Activated CD8-positive, alpha-beta T cell treated with anti-CD3 and anti-CD28 coated beads for 36 hours (primary cell): Measurements from ENCODE around the gene SELENOV. TPM values are rescaled to one million over a fixed set of nuclear protein-coding genes. Genes with fewer than 3 reads are reported as not detected.
A peak's percentile ranks its signal among the peaks of the same experiment; 100 is the strongest.

Experiments used
- ATAC-seq: fragments of 200-7000 bp; cut with Tn5 transposase; one replicate; pipeline ENCODE4 v1.10.0; 2021; ENCODE audit warnings: mild to moderate bottlenecking, moderate library complexity
- CTCF ChIA-PET: fragments of 350-600 bp; sonication (Branson Sonifier 250); formaldehyde crosslinking; loops from one replicate; lab custom pipeline; 2021; ENCODE audit warnings: antibody characterized with exemption; lab: Charles Lee
- POLR2A ChIA-PET: fragments of 350-600 bp; sonication (Branson Sonifier 250); formaldehyde crosslinking; loops from one replicate; lab custom pipeline; 2021; ENCODE audit warnings: antibody characterized with exemption; lab: Charles Lee
- DNase-seq: peaks from one replicate; pipeline ENCODE4 v3.0.0-alpha.2; 2020
- H3K27ac Mint-ChIP-seq: one replicate; pipeline ENCODE4 v1.8.0; 2021; ENCODE audit warnings: mild to moderate bottlenecking, mixed read lengths
- H3K27me3 Mint-ChIP-seq: one replicate; pipeline ENCODE4 v1.8.0; 2021; ENCODE audit warnings: mixed read lengths
- H3K36me3 Mint-ChIP-seq: one replicate; pipeline ENCODE4 v1.8.0; 2021; ENCODE audit warnings: low read depth, mixed read lengths
- H3K4me1 Mint-ChIP-seq: one replicate; pipeline ENCODE4 v1.8.0; 2021; ENCODE audit warnings: low read depth, mixed read lengths
- H3K4me3 Mint-ChIP-seq: one replicate; pipeline ENCODE4 v1.8.0; 2021; ENCODE audit warnings: mild to moderate bottlenecking, moderate library complexity, mixed read lengths
- H3K9me3 Mint-ChIP-seq: one replicate; pipeline ENCODE4 v1.8.0; 2021; ENCODE audit warnings: mixed read lengths
- CTCF ChIP-seq: fragments of 200-600 bp; IDR thresholded peaks from one replicate; pipeline ENCODE4 v1.8.0; 2022; ENCODE audit warnings: antibody characterized with exemption, mild to moderate bottlenecking
- intact Hi-C: fragments of 100-400 bp; cut with micrococcal nuclease; formaldehyde crosslinking; loops from one replicate; pipeline ENCODE4 v1.10.0; 2022
- total RNA-seq, 2 experiments: library from RNA; stranded (reverse); gene quantifications; one replicate each; pipeline ENCODE4 v1.2.3, GENCODE V29; 2021

The SELENOV gene
- total RNA-seq, 2 experiments from 2014 or later, result not detected

- DNase-seq (no peak), ATAC-seq (no peak)
- TF ChIP-seq CTCF, result no peak
- no peak overlapping the region for H3K27ac Mint-ChIP-seq
- peaks cover 11% of the 10 kb centered on the region for H3K4me1 Mint-ChIP-seq
- no peaks in the 10 kb centered on the region for H3K27me3 Mint-ChIP-seq
- H3K36me3 Mint-ChIP-seq, result no peaks in the 10 kb centered on the region
- ChIA-PET POLR2A (no interaction called here), CTCF (interaction anchor here (1.0 to 4.1 kb wide), 2 partner anchors 8 to 119 kb away, joined by 3 to 31 read pairs; no protein-coding TSS in a partner anchor)
- intact Hi-C loops, result loop anchor here (10.0 kb wide), 1 partner anchor 212 kb away; no protein-coding TSS in a partner anchor
- no peaks in the 10 kb centered on the region for H3K9me3 Mint-ChIP-seq
- H3K4me3 Mint-ChIP-seq, result no peak overlapping the region
Measured at GRCh38 chr19:39553082-39553652, 38.2 kb downstream of the SELENOV start.

- no peak for TF ChIP-seq CTCF
- CTCF ChIA-PET, result interaction anchor here (1.1 to 4.1 kb wide), 2 partner anchors 12 to 118 kb away, joined by 3 to 31 read pairs; no protein-coding TSS in a partner anchor
- Mint-ChIP-seq H3K36me3 (no peaks in the 10 kb centered on the region), H3K27me3 (no peaks in the 10 kb centered on the region), H3K4me1 (peaks cover 22% of the 10 kb centered on the region), H3K4me3 (no peak overlapping the region), H3K27ac (no peak overlapping the region), H3K9me3 (no peaks in the 10 kb centered on the region)
- DNase-seq (no peak), ATAC-seq (no peak)
- POLR2A ChIA-PET, result interaction anchor here (1.6 kb wide), 1 partner anchor 15 kb away, joined by 4 read pairs; no protein-coding TSS in a partner anchor
- intact Hi-C loops, result loop anchor here (10.0 kb wide), 1 partner anchor 210 kb away; no protein-coding TSS in a partner anchor
Measured at GRCh38 chr19:39554701-39555311, 39.9 kb downstream of the SELENOV start.

- Mint-ChIP-seq H3K9me3 (no peaks in the 10 kb centered on the region), H3K4me1 (peaks cover 22% of the 10 kb centered on the region), H3K4me3 (no peak overlapping the region), H3K27me3 (no peaks in the 10 kb centered on the region), H3K27ac (no peak overlapping the region), H3K36me3 (no peaks in the 10 kb centered on the region)
- POLR2A ChIA-PET, result interaction anchor here (1.6 kb wide), 1 partner anchor 17 kb away, joined by 4 read pairs; no protein-coding TSS in a partner anchor
- no peak for TF ChIP-seq CTCF
- DNase-seq (no peak), ATAC-seq (no peak)
- CTCF ChIA-PET, result interaction anchor here (4.1 kb wide), 1 partner anchor 117 kb away, joined by 31 read pairs; no protein-coding TSS in a partner anchor
- intact Hi-C loops, result loop anchor here (10.0 kb wide), 1 partner anchor 209 kb away; no protein-coding TSS in a partner anchor
Measured at GRCh38 chr19:39555883-39556282, 40.9 kb downstream of the SELENOV start.

GRCh38 chr19:39557811-39558623 lies 43.1 kb downstream of the SELENOV start:
- ChIA-PET CTCF (no interaction called here), POLR2A (no interaction called here)
- ATAC-seq, result peak; percentile 73
- Mint-ChIP-seq H3K36me3 (no peaks in the 10 kb centered on the region), H3K4me1 (peaks cover 18% of the 10 kb centered on the region), H3K27ac (peak overlapping the region; percentile 85), H3K9me3 (no peaks in the 10 kb centered on the region), H3K4me3 (peak overlapping the region; percentile 46), H3K27me3 (no peaks in the 10 kb centered on the region)
- no peak for TF ChIP-seq CTCF
- intact Hi-C loops, result loop anchor here (10.0 kb wide), 1 partner anchor 207 kb away; no protein-coding TSS in a partner anchor
- peak; percentile 30 for DNase-seq
